Measurements from ENCODE around the gene LTBP1. TPM values are rescaled to one million over a fixed set of nuclear protein-coding genes. Genes with fewer than 3 reads are reported as not detected.

Gene LTBP1
- total RNA-seq, 1 donor from 2014 or later, result 102 TPM

DNA sequence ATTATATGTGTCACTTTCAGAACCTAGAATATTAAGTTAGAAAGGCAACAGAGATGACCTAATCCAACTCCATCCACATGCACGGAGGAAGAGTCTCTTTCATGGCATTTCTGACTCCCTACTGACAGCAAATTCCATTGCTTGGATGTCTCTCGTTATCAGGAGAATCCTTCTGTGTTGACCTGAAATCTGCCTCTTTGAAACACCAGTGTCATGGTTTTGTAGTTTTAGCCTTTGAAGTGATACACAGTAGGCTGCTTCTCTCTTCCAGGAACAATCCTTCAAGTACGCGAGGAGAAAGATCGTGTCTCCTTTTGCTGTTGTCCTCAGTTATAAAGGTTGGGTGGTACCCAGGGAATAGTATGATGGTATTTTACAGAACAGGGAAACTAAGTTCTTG, 327.8 kb downstream of the LTBP1 start:
- Mint-ChIP-seq H3K27me3 (ENCODE audit: unreplicated experiment) (no peaks in the 10 kb centered on the region), H3K27ac (ENCODE audit: unreplicated experiment) (no peak overlapping the region), H3K9me3 (ENCODE audit: unreplicated experiment) (no peaks in the 10 kb centered on the region), H3K4me3 (ENCODE audit: unreplicated experiment) (no peak overlapping the region), H3K36me3 (ENCODE audit: unreplicated experiment) (peaks cover 33% of the 10 kb centered on the region), H3K4me1 (ENCODE audit: unreplicated experiment) (peaks cover 32% of the 10 kb centered on the region)
- no peak for TF ChIP-seq CTCF (IDR thresholded peaks at IDR 0.05)
- no peak for DNase-seq (ENCODE audit: extremely low spot score, unreplicated experiment)

DNA sequence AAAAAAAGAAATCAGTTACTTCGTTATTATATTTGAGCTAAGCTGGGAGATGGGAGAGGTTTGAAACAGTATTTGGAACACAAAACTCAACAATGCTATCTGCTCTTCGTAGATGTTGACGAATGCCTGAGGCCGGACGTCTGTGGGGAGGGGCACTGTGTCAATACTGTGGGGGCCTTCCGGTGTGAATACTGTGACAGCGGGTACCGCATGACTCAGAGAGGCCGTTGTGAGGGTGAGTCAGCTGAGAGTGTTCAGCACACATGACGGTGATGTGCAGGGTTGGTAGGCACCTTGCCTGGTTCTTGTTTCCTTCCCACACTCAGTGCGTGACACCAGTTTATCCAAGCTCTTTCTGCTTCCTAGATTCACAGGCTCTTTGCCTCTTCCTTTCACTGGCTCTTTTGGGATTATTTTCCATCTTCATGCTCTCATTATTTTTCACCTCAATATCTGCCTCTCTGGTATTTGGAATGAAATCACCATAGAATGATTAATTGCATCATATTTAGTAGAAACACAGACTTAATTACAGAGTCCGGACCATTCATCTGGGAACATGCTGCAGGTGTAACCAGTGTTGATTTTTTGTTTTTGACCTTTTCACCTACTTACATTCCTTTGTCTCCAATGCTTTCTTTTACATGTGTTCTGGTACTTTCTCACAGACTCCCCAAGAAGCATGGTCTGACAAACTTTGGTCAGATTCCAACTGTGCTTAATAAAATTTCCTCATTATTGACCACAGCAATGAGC, 329.1 kb downstream of the LTBP1 start:
- no peaks in the 10 kb centered on the region for H3K27me3 Mint-ChIP-seq (ENCODE audit: unreplicated experiment)
- peaks cover 29% of the 10 kb centered on the region for H3K4me1 Mint-ChIP-seq (ENCODE audit: unreplicated experiment)
- no peaks in the 10 kb centered on the region for H3K9me3 Mint-ChIP-seq (ENCODE audit: unreplicated experiment)
- no peak for TF ChIP-seq CTCF (IDR thresholded peaks at IDR 0.05)
- H3K27ac Mint-ChIP-seq (ENCODE audit: unreplicated experiment), result peak overlapping the region; percentile 80
- DNase-seq (ENCODE audit: extremely low spot score, unreplicated experiment), result no peak
- H3K4me3 Mint-ChIP-seq (ENCODE audit: unreplicated experiment), result no peak overlapping the region
- H3K36me3 Mint-ChIP-seq (ENCODE audit: unreplicated experiment), result peaks cover 37% of the 10 kb centered on the region

GRCh38 chr2:33277002-33277426, 330.3 kb downstream of the LTBP1 start:
- Mint-ChIP-seq H3K27me3 (ENCODE audit: unreplicated experiment) (no peaks in the 10 kb centered on the region), H3K4me3 (ENCODE audit: unreplicated experiment) (no peak overlapping the region), H3K4me1 (ENCODE audit: unreplicated experiment) (peaks cover 29% of the 10 kb centered on the region), H3K9me3 (ENCODE audit: unreplicated experiment) (no peaks in the 10 kb centered on the region), H3K27ac (ENCODE audit: unreplicated experiment) (peak overlapping the region; percentile 41), H3K36me3 (ENCODE audit: unreplicated experiment) (peaks cover 42% of the 10 kb centered on the region)
- no peak for TF ChIP-seq CTCF (IDR thresholded peaks at IDR 0.05)
- no peak for DNase-seq (ENCODE audit: extremely low spot score, unreplicated experiment)

DNA sequence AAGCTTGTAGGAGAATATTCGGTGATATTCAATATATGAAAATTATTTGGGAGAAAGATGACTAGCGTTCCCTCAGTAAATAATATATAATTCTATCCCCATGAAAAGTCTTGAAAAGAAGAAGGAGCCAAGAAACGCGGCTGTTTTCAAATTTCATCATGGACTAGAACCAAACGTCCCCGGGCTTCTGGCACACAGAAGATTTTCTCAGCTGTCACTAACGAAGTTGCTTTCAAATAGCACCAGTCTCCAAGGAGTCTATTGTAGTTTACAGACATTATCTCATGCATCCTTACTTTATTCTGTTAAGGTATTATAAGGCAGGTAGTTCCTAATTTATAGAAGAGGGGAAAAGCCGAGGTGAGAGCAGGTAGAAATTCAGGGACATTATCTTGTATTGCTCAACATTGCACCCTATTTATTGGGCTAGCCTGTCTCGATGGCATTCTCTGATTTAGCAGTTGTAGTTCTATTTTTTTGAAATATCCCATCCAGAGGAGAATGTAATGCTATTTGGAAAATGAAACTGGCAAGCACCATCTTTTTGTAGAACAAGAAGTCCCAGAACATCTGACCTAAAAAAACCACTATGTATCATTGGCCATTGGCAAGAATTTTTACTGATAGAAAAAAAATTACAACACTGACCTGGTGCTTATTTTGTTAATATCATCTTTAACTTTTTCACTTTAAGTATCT, 331.6 kb downstream of the LTBP1 start:
- Mint-ChIP-seq H3K4me1 (ENCODE audit: unreplicated experiment) (peaks cover 29% of the 10 kb centered on the region), H3K27ac (ENCODE audit: unreplicated experiment) (no peak overlapping the region), H3K9me3 (ENCODE audit: unreplicated experiment) (no peaks in the 10 kb centered on the region), H3K27me3 (ENCODE audit: unreplicated experiment) (no peaks in the 10 kb centered on the region), H3K4me3 (ENCODE audit: unreplicated experiment) (no peak overlapping the region), H3K36me3 (ENCODE audit: unreplicated experiment) (peaks cover 42% of the 10 kb centered on the region)
- DNase-seq (ENCODE audit: extremely low spot score, unreplicated experiment), result no peak
- TF ChIP-seq CTCF (IDR thresholded peaks at IDR 0.05), result no peak

DNA sequence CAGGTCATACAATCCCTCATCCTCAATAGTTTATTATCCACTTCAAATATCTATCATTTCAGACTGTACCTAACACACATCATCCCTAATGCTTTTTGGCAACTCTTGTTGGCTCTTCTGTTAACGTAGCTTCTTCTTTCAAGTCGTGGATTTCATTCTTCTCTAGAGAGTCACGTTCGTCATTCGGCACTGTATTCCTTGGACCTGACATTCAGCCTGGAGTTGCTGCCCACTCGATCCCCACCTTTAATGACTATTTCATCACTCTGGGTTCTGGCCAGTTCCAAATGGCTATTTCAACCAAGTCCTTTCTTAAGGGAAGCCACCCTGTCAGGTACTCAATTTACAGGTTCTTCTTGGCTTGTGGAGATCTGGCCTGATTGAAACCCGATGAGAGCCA, 337.5 kb downstream of the LTBP1 start:
- no peaks in the 10 kb centered on the region for H3K4me1 Mint-ChIP-seq (ENCODE audit: unreplicated experiment)
- no peaks in the 10 kb centered on the region for H3K9me3 Mint-ChIP-seq (ENCODE audit: unreplicated experiment)
- peaks cover 41% of the 10 kb centered on the region for H3K36me3 Mint-ChIP-seq (ENCODE audit: unreplicated experiment)
- no peak for TF ChIP-seq CTCF (IDR thresholded peaks at IDR 0.05)
- H3K27ac Mint-ChIP-seq (ENCODE audit: unreplicated experiment), result no peak overlapping the region
- H3K27me3 Mint-ChIP-seq (ENCODE audit: unreplicated experiment), result no peaks in the 10 kb centered on the region
- DNase-seq (ENCODE audit: extremely low spot score, unreplicated experiment), result no peak
- H3K4me3 Mint-ChIP-seq (ENCODE audit: unreplicated experiment), result no peak overlapping the region

All from osteocyte (in vitro differentiated cells).